Liver (tissue), 3 donors: ENCODE results near the gene RHNO1.

Experiments used
- CTCF ChIP-seq: fragments of 150-350 bp; IDR thresholded peaks from 2 replicates; pipeline ENCODE4 v1.5.1; 2017; ENCODE audit warnings: improper control_type of control experiment, low read depth, low read length; ENCODE audit not compliant: missing input control
- EGR1 ChIP-seq, 2 donors: IDR thresholded peaks; 2 replicates each; pipeline ENCODE4 v1.6.1; 2016 to 2018; ENCODE audit warnings: antibody characterized with exemption in 2 of 2, low read depth in 2 of 2
- FOXA2 ChIP-seq: IDR thresholded peaks from 2 replicates; pipeline ENCODE4 v1.6.1; 2016; ENCODE audit warnings: antibody characterized with exemption
- GABPA ChIP-seq, 2 donors: IDR thresholded peaks in 1 of 2; conservative IDR thresholded peaks in 1 of 2; 2 replicates each; pipeline ENCODE4 v1.6.1; 2016; ENCODE audit warnings: antibody characterized with exemption in 2 of 2, mild to moderate bottlenecking in 1 of 2, moderate library complexity in 1 of 2
- RAD21 ChIP-seq, 2 donors: IDR thresholded peaks; 2 replicates each; pipeline ENCODE4 v1.6.1; 2016; ENCODE audit warnings: antibody characterized with exemption in 2 of 2, mild to moderate bottlenecking in 2 of 2
- SP1 ChIP-seq: IDR thresholded peaks from 2 replicates; pipeline ENCODE4 v1.6.1; 2018; ENCODE audit warnings: antibody characterized with exemption, mild to moderate bottlenecking
- TAF1 ChIP-seq: conservative IDR thresholded peaks from 2 replicates; pipeline ENCODE4 v1.6.1; 2016; ENCODE audit warnings: antibody characterized with exemption, mild to moderate bottlenecking
- YY1 ChIP-seq: IDR thresholded peaks from 2 replicates; pipeline ENCODE4 v1.6.1; 2016; ENCODE audit warnings: antibody characterized with exemption, mild to moderate bottlenecking
- ZBTB33 ChIP-seq: IDR thresholded peaks from 2 replicates; pipeline ENCODE4 v1.6.1; 2016; ENCODE audit warnings: antibody characterized with exemption
- TF ChIP-seq, protein P1 (sequence below): IDR thresholded peaks from 2 replicates; pipeline ENCODE4 v1.6.1; 2016; ENCODE audit warnings: antibody characterized with exemption
- donor health status: healthy.
- donor health status: healthy.

DNA sequence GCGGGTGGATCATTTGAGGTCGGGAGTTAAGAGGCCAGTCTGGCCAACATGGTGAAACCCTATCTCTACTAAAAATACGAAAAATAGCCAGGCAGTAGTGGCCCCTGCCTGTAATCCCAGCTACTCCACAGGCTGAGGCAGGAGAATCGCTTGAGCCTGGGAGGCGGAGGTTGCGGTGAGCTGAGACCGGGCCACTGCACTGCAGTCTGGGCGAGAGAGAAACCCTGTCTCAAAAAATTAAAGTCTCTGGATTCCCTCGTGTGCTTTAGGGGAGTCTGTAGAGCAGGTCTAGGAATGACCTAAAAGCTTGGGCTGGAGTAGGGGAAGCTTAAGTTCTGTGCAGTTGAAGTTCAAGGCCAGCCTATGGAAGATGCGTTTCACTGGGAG, 13.0 kb downstream of the RHNO1 start:
- TF ChIP-seq CTCF (no peak), EGR1 (IDR thresholded peaks at IDR 0.05; ENCODE audit: low read depth in 2 of 2) (no peak), GABPA (IDR thresholded peaks at IDR 0.05 in 1 of 2, conservative IDR thresholded peaks at IDR 0.05 in 1 of 2) (no peak), YY1 (no peak), ZBTB33 (no peak), FOXA2 (no peak), RAD21 (IDR thresholded peaks at IDR 0.05) (no peak), TAF1 (no peak), SP1 (no peak)
- TF ChIP-seq, protein P1, sequence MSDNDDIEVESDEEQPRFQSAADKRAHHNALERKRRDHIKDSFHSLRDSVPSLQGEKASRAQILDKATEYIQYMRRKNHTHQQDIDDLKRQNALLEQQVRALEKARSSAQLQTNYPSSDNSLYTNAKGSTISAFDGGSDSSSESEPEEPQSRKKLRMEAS = no peak
